Mesenchymal stem cell (in vitro differentiated cells and primary cell): Measurements from ENCODE around the gene FRAS1.

ENCODE experiments used
- DNase-seq: peaks from one replicate; pipeline ENCODE4 v3.0.0-alpha.2; 2013
- H2AFZ ChIP-seq: one replicate; pipeline ENCODE4 v1.6.1; 2013; ENCODE audit warnings: low read depth, mild to moderate bottlenecking, control low read depth, inconsistent platforms, low read length, moderate library complexity
- H2AK5ac ChIP-seq: 2 replicates; pipeline ENCODE4 v1.6.1; 2013; ENCODE audit warnings: low read length, moderate library complexity, mild to moderate bottlenecking, inconsistent platforms; ENCODE audit not compliant: severe bottlenecking
- H2BK120ac ChIP-seq: one replicate; pipeline ENCODE4 v1.6.1; 2013; ENCODE audit warnings: low read depth, mild to moderate bottlenecking, inconsistent platforms, low read length, moderate library complexity
- H2BK12ac ChIP-seq, 2 experiments: one replicate each; pipeline ENCODE4 v1.6.1; 2013; ENCODE audit warnings: inconsistent platforms in 2 of 2, low read length in 2 of 2, mild to moderate bottlenecking in 2 of 2, moderate library complexity in 2 of 2, control low read depth in 1 of 2
- H2BK15ac ChIP-seq: one replicate; pipeline ENCODE4 v1.6.1; 2013; ENCODE audit warnings: mild to moderate bottlenecking, low read depth, inconsistent platforms; ENCODE audit not compliant: poor library complexity, severe bottlenecking
- H2BK5ac ChIP-seq: 2 replicates; pipeline ENCODE4 v1.6.1; 2013; ENCODE audit warnings: low read depth, mild to moderate bottlenecking, low read length, control low read depth, inconsistent platforms; ENCODE audit not compliant: poor library complexity, severe bottlenecking
- H3K14ac ChIP-seq, 2 experiments: one replicate each; pipeline ENCODE4 v1.6.1; 2013; ENCODE audit warnings: inconsistent platforms in 2 of 2, low read length in 2 of 2, control low read depth in 1 of 2, mild to moderate bottlenecking in 1 of 2, moderate library complexity in 1 of 2
- H3K18ac ChIP-seq, 2 experiments: one replicate each; pipeline ENCODE4 v1.6.1; 2013; ENCODE audit warnings: inconsistent platforms in 2 of 2, low read length in 2 of 2, control low read depth in 1 of 2, low read depth in 1 of 2, mild to moderate bottlenecking in 1 of 2
- H3K23ac ChIP-seq, 2 experiments: one replicate each; pipeline ENCODE4 v1.6.1; 2013; ENCODE audit warnings: inconsistent platforms in 2 of 2, low read length in 2 of 2, mild to moderate bottlenecking in 2 of 2, moderate library complexity in 2 of 2, control low read depth in 1 of 2
- H3K27ac ChIP-seq: 2 replicates; pipeline ENCODE4 v1.5.1; 2013; ENCODE audit warnings: mild to moderate bottlenecking, moderate library complexity, low read length, control low read depth, inconsistent platforms; ENCODE audit not compliant: poor library complexity, severe bottlenecking
- H3K27me3 ChIP-seq, 2 experiments: 2 replicates each; pipeline versions ENCODE4 v1.6.1 to v1.7.0; 2013; ENCODE audit warnings: low read length in 2 of 2, mild to moderate bottlenecking in 2 of 2, moderate library complexity in 2 of 2, control low read depth in 1 of 2, inconsistent platforms in 1 of 2; ENCODE audit not compliant: control insufficient read depth in 1 of 2, insufficient read depth in 1 of 2
- H3K36me3 ChIP-seq, 2 experiments: 2 replicates each; pipeline versions ENCODE4 v1.6.1 to v1.7.0; 2013; ENCODE audit warnings: low read length in 2 of 2, control low read depth in 1 of 2, inconsistent platforms in 1 of 2, low read depth in 1 of 2, mild to moderate bottlenecking in 1 of 2; ENCODE audit not compliant: insufficient read depth in 2 of 2, control insufficient read depth in 1 of 2
- H3K4ac ChIP-seq, 2 experiments: one replicate each; pipeline ENCODE4 v1.6.1; 2013; ENCODE audit warnings: inconsistent platforms in 2 of 2, low read length in 2 of 2, mild to moderate bottlenecking in 2 of 2, moderate library complexity in 2 of 2, control low read depth in 1 of 2, low read depth in 1 of 2
- H3K4me1 ChIP-seq: 2 replicates; pipeline ENCODE4 v1.6.1; 2013; ENCODE audit warnings: low read depth, low read length, control low read depth; ENCODE audit not compliant: control insufficient read depth, insufficient read depth
- H3K4me2 ChIP-seq: 2 replicates; pipeline ENCODE4 v1.6.1; 2013; ENCODE audit warnings: low read length, mild to moderate bottlenecking, inconsistent platforms; ENCODE audit not compliant: poor library complexity, severe bottlenecking
- H3K4me3 ChIP-seq, 2 experiments: 2 replicates each; pipeline versions ENCODE4 v1.5.1 to v1.7.0; 2013; ENCODE audit warnings: low read length in 2 of 2, mild to moderate bottlenecking in 2 of 2, control low read depth in 1 of 2, low read depth in 1 of 2; ENCODE audit not compliant: insufficient read depth in 1 of 2
- H3K79me1 ChIP-seq: replicated peaks from 2 replicates; pipeline ENCODE4 v1.6.1; 2013; ENCODE audit warnings: mild to moderate bottlenecking, control low read depth, low read length, inconsistent platforms; ENCODE audit not compliant: poor library complexity, severe bottlenecking
- H3K9ac ChIP-seq: 2 replicates; pipeline ENCODE4 v1.7.0; 2013; ENCODE audit warnings: mild to moderate bottlenecking, low read length, moderate library complexity
- H3K9me3 ChIP-seq: 2 replicates; pipeline ENCODE4 v1.7.0; 2013; ENCODE audit warnings: mild to moderate bottlenecking, low read length; ENCODE audit not compliant: control insufficient read depth
- H4K8ac ChIP-seq: one replicate; pipeline ENCODE4 v1.6.1; 2013; ENCODE audit warnings: inconsistent platforms, mild to moderate bottlenecking, low read length, moderate library complexity
- H4K91ac ChIP-seq: one replicate; pipeline ENCODE4 v1.6.1; 2013; ENCODE audit warnings: mild to moderate bottlenecking, low read length, inconsistent platforms
- WGBS: methylation state at CpG from one replicate; pipeline ENCODE4 v1.1.7; 2013; ENCODE audit warnings: mixed read lengths; 5-methylcytosine and 5-hydroxymethylcytosine counted together

FRAS1 gene

GRCh38 chr4:78137532-78137931 lies 80.4 kb downstream of the FRAS1 start:
- Histone ChIP-seq H3K9me3 (no peaks in the 10 kb centered on the region), H3K4me3 (no peak overlapping the region), H2AFZ (no peak overlapping the region), H3K27me3 (no peaks in the 10 kb centered on the region), H4K91ac (no peak overlapping the region), H2BK5ac (no peak overlapping the region), H3K9ac (no peak overlapping the region), H2BK12ac (no peak overlapping the region), H3K4me2 (no peak overlapping the region), H3K23ac (no peak overlapping the region), H3K4ac (no peak overlapping the region), H4K8ac (no peak overlapping the region), H2BK15ac (no peak overlapping the region), H2BK120ac (no peak overlapping the region), H3K36me3 (no peaks in the 10 kb centered on the region), H3K79me1 (no peaks in the 10 kb centered on the region), H3K4me1 (peaks cover 2% of the 10 kb centered on the region), H2AK5ac (no peak overlapping the region), H3K18ac (no peak overlapping the region), H3K27ac (no peak overlapping the region), H3K14ac (no peak overlapping the region)
- DNase-seq, result no peak
- WGBS, result 80% methylated on average over 1 of the region's 1 CpG

GRCh38 chr4:78138252-78138651 lies 81.1 kb downstream of the FRAS1 start:
- 100% methylated on average over 1 of the region's 3 CpGs for WGBS
- H3K4me3 ChIP-seq, result no peak overlapping the region
- H3K27me3 ChIP-seq, result no peaks in the 10 kb centered on the region
- no peak overlapping the region for H2AK5ac ChIP-seq
- H3K4me1 ChIP-seq, result peaks cover 2% of the 10 kb centered on the region
- DNase-seq, result no peak
- no peak overlapping the region for H3K27ac ChIP-seq
- no peaks in the 10 kb centered on the region for H3K36me3 ChIP-seq
- no peaks in the 10 kb centered on the region for H3K79me1 ChIP-seq
- no peak overlapping the region for H2BK5ac ChIP-seq
- H3K4ac ChIP-seq, result no peak overlapping the region
- no peak overlapping the region for H3K9ac ChIP-seq
- H3K9me3 ChIP-seq, result no peaks in the 10 kb centered on the region
- no peak overlapping the region for H2BK120ac ChIP-seq
- no peak overlapping the region for H3K14ac ChIP-seq
- H3K4me2 ChIP-seq, result no peak overlapping the region
- no peak overlapping the region for H2BK12ac ChIP-seq
- no peak overlapping the region for H3K23ac ChIP-seq
- H3K18ac ChIP-seq, result no peak overlapping the region
- H2AFZ ChIP-seq, result no peak overlapping the region
- H4K91ac ChIP-seq, result no peak overlapping the region
- H2BK15ac ChIP-seq, result no peak overlapping the region
- no peak overlapping the region for H4K8ac ChIP-seq

- H3K79me1 ChIP-seq, result no peaks in the 10 kb centered on the region
- no peak overlapping the region for H2BK12ac ChIP-seq
- H3K4me3 ChIP-seq, result no peak overlapping the region
- H4K91ac ChIP-seq, result no peak overlapping the region
- no peak overlapping the region for H2BK5ac ChIP-seq
- no peak overlapping the region for H3K14ac ChIP-seq
- no peak overlapping the region for H2BK120ac ChIP-seq
- H3K27ac ChIP-seq, result no peak overlapping the region
- no peaks in the 10 kb centered on the region for H3K27me3 ChIP-seq
- H3K4ac ChIP-seq, result no peak overlapping the region
- no peak overlapping the region for H3K4me2 ChIP-seq
- H2AFZ ChIP-seq, result no peak overlapping the region
- no peak overlapping the region for H3K9ac ChIP-seq
- no peaks in the 10 kb centered on the region for H3K36me3 ChIP-seq
- DNase-seq, result no peak
- no peak overlapping the region for H2BK15ac ChIP-seq
- no peak overlapping the region for H4K8ac ChIP-seq
- WGBS, result 100% methylated on average over 2 of the region's 2 CpGs
- H3K23ac ChIP-seq, result no peak overlapping the region
- H2AK5ac ChIP-seq, result no peak overlapping the region
- no peaks in the 10 kb centered on the region for H3K9me3 ChIP-seq
- no peak overlapping the region for H3K18ac ChIP-seq
- no peaks in the 10 kb centered on the region for H3K4me1 ChIP-seq
Observed at GRCh38 chr4:78143634-78144033, 86.5 kb downstream of the FRAS1 start.

- Histone ChIP-seq H3K9me3 (no peaks in the 10 kb centered on the region), H3K18ac (no peak overlapping the region), H2AFZ (no peak overlapping the region), H4K91ac (no peak overlapping the region), H2AK5ac (no peak overlapping the region), H3K4me3 (no peak overlapping the region), H2BK120ac (no peak overlapping the region), H3K79me1 (no peaks in the 10 kb centered on the region), H3K27ac (no peak overlapping the region), H3K14ac (no peak overlapping the region), H2BK12ac (no peak overlapping the region), H3K27me3 (no peaks in the 10 kb centered on the region), H3K9ac (no peak overlapping the region), H3K4me1 (peaks cover 4% of the 10 kb centered on the region), H3K4ac (no peak overlapping the region), H3K36me3 (no peaks in the 10 kb centered on the region), H2BK5ac (no peak overlapping the region), H3K23ac (no peak overlapping the region), H2BK15ac (no peak overlapping the region), H4K8ac (no peak overlapping the region), H3K4me2 (no peak overlapping the region)
- no peak for DNase-seq
- 88% methylated on average over 3 of the region's 4 CpGs for WGBS
Observed at GRCh38 chr4:78145008-78145407, 87.9 kb downstream of the FRAS1 start.
